Upper lobe of right lung (tissue), 1 donor: Measurements from ENCODE around the gene MROH9. TPM values are rescaled to one million over a fixed set of nuclear protein-coding genes. Genes with fewer than 3 reads are reported as not detected.
A peak's percentile ranks its signal among the peaks of the same experiment; 100 is the strongest.

ENCODE experiments used
- ATAC-seq: fragments of 200-7000 bp; cut with Tn5 transposase; one replicate; pipeline ENCODE4 v1.9.1; 2020; ENCODE audit warnings: mild to moderate bottlenecking, moderate library complexity
- DNase-seq: peaks from one replicate; pipeline ENCODE4 v3.0.0-alpha.2; 2020
- H3K27ac ChIP-seq: fragments of 200-600 bp; one replicate; pipeline ENCODE4 v1.8.0; 2022
- H3K27me3 ChIP-seq: fragments of 200-600 bp; one replicate; pipeline ENCODE4 v1.8.0; 2022; ENCODE audit warnings: mild to moderate bottlenecking
- H3K36me3 ChIP-seq: fragments of 200-600 bp; one replicate; pipeline ENCODE4 v1.8.0; 2022
- H3K4me1 ChIP-seq: fragments of 200-600 bp; one replicate; pipeline ENCODE4 v1.8.0; 2022
- H3K4me3 ChIP-seq: fragments of 200-600 bp; one replicate; pipeline ENCODE4 v1.8.0; 2022; ENCODE audit warnings: mild to moderate bottlenecking
- H3K9me3 ChIP-seq: fragments of 200-600 bp; one replicate; pipeline ENCODE4 v1.8.0; 2022
- intact Hi-C: fragments of 100-400 bp; cut with DNase I; formaldehyde crosslinking; loops from one replicate; pipeline ENCODE4 v1.11.0; 2022
- long read RNA-seq: library from polyadenylated mRNA; unstranded; transcript quantifications from one replicate; pipeline ENCODE4 v2.0.0, GENCODE V29; 2021
- total RNA-seq: library from RNA; stranded (reverse); fragmentation: NEBNext Ultra II Directional; extraction: Animal tissue kit (Norgen Biotek cat#: 25700); gene quantifications from one replicate; pipeline ENCODE4 v1.2.1, GENCODE V29; 2021
- TF ChIP-seq, protein P1 (sequence below): fragments of 200-600 bp; IDR thresholded peaks from one replicate; pipeline ENCODE4 v1.8.0; 2022; ENCODE audit warnings: antibody characterized with exemption
- donor health status: DM: no; HTN: yes; CAD: no; lungs with severe emphysema.

Gene MROH9, protein sequence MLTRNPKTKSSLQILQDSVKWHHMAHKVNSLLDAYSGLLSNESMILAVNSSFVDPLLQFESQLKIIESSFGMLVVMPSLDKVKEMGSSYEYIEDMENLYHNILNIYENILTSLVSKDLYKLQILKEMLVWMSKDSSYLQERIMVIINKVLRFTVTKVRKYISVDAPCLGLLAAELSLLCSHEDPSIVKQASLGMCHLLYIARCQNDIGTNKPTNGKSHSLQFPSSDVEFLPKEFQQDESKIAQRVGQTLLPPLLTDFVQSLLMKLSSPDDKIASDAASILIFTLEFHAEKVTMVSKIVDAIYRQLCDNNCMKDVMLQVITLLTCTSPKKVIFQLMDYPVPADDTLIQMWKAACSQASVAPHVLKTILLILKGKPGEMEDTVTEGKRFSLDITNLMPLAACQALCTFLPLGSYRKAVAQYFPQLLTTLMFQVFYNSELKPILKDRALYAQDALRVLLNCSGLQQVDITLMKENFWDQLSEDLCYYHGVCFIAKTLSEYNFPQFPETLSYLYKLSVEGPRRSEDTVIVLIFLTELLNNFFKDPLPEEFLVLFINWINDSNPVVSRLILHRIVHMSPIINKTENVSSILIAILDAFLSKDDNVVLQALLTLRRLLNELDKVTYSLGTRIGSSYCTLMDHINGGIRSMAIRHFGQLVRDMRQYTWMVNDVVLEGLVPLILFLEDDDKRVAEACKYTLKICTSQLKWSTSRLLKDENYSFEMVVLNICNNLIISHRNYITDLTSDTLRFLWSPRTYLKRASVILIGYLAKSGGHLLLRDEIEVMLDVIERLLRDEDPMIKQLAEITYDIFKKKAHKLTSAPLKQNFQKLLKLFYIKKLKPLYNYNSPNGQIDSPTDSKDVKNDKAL
- not detected for total RNA-seq
- long read RNA-seq = 0 reads

DNA sequence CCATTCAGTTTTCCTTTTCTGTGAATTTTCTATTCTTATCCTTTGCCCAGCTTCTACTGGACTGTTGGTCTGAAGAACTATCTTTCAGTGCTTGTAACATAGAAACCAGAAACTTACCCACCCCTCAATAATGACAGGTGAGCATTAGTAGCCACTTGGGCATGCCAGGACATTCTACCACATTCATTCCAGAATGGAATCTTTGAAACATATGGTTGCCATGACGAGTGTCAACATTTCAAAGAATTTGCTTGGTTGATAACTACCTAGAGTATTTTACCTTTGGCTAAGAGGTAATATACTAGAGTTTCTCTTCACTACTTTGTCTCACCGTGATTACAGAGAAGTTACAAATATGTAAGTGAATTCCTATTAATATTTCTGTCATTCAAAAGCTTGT, at the start of gene MROH9:
MROH9 (plus strand) TSS at position 304 of the 400 bp plus-strand sequence. CDS start 10,023 bp downstream, outside the sequence.
- ATAC-seq (no peak), DNase-seq (no peak)
- H3K36me3 ChIP-seq = no peaks in the 10 kb centered on the region
- no peaks in the 10 kb centered on the region for H3K27me3 ChIP-seq
- H3K27ac ChIP-seq = no peak within 1 kb of the TSS
- no peaks in the 10 kb centered on the region for H3K4me1 ChIP-seq
- H3K4me3 ChIP-seq = no peak within 1 kb of the TSS
- intact Hi-C loops = no loop called here
- TF ChIP-seq, protein P1, sequence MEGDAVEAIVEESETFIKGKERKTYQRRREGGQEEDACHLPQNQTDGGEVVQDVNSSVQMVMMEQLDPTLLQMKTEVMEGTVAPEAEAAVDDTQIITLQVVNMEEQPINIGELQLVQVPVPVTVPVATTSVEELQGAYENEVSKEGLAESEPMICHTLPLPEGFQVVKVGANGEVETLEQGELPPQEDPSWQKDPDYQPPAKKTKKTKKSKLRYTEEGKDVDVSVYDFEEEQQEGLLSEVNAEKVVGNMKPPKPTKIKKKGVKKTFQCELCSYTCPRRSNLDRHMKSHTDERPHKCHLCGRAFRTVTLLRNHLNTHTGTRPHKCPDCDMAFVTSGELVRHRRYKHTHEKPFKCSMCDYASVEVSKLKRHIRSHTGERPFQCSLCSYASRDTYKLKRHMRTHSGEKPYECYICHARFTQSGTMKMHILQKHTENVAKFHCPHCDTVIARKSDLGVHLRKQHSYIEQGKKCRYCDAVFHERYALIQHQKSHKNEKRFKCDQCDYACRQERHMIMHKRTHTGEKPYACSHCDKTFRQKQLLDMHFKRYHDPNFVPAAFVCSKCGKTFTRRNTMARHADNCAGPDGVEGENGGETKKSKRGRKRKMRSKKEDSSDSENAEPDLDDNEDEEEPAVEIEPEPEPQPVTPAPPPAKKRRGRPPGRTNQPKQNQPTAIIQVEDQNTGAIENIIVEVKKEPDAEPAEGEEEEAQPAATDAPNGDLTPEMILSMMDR = no peak
- H3K9me3 ChIP-seq = no peaks in the 10 kb centered on the region

DNA sequence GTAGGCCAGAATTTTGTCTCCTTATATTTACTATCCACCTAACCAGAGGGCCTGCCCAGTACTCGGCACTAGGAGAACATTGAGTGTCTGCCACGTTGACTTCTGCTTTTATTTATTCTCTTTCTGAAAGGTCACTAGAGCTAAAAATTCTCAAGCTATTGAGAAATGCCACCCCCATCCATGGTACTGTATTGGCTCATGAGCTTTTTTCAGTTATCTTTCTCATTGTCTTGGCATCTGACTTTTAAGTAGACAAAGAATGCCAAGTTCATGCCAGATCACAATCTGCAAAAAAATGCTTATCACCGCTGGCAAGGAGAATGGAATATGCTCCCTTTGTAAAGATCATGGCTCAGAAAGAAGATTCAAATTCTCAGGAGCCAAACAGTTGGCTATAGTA, 49.8 kb upstream of the MROH9 start:
- Histone ChIP-seq H3K36me3 (no peaks in the 10 kb centered on the region), H3K4me3 (no peak overlapping the region), H3K4me1 (no peaks in the 10 kb centered on the region), H3K27ac (no peak overlapping the region), H3K9me3 (no peaks in the 10 kb centered on the region), H3K27me3 (no peaks in the 10 kb centered on the region)
- no peak for DNase-seq
- intact Hi-C loops = no loop called here
- TF ChIP-seq, protein P1 = no peak
- ATAC-seq = peak; percentile 48

GRCh38 chr1:170886460-170886859, 48.9 kb upstream of the MROH9 start:
- H3K4me1 ChIP-seq = no peaks in the 10 kb centered on the region
- no peaks in the 10 kb centered on the region for H3K9me3 ChIP-seq
- ATAC-seq (no peak), DNase-seq (no peak)
- H3K27me3 ChIP-seq = no peaks in the 10 kb centered on the region
- TF ChIP-seq, protein P1 = no peak
- H3K27ac ChIP-seq = no peak overlapping the region
- intact Hi-C loops = no loop called here
- no peaks in the 10 kb centered on the region for H3K36me3 ChIP-seq
- no peak overlapping the region for H3K4me3 ChIP-seq

DNA sequence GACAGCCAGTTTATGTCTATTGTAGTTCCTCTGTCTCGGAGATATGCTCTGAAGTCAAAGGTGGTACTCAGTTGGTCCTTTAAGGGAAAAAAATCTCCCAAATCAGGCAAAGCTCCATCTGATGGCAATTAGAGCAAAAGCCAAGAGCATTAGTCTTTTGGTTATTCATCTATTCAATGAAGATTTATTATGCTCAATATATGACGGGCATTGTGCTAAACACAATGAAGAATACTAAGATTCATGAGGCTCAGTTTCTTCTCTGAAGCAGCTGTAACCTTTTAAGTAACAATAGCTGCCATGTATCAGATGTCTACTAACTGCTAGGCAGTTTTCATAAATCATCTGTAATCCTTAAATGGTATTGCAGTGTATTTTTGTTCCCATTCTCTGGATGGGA, 47.6 kb upstream of the MROH9 start:
- H3K27me3 ChIP-seq = no peaks in the 10 kb centered on the region
- H3K9me3 ChIP-seq = no peaks in the 10 kb centered on the region
- ATAC-seq (no peak), DNase-seq (no peak)
- intact Hi-C loops = no loop called here
- H3K4me1 ChIP-seq = no peaks in the 10 kb centered on the region
- H3K36me3 ChIP-seq = no peaks in the 10 kb centered on the region
- no peak overlapping the region for H3K27ac ChIP-seq
- no peak overlapping the region for H3K4me3 ChIP-seq
- TF ChIP-seq, protein P1 = no peak

GRCh38 chr1:170891872-170892271, 43.5 kb upstream of the MROH9 start:
- H3K36me3 ChIP-seq = no peaks in the 10 kb centered on the region

More at GRCh38 chr1:170891872-170892271, 43.5 kb upstream of the MROH9 start:
- intact Hi-C loops = no loop called here
- no peak overlapping the region for H3K4me3 ChIP-seq
- no peaks in the 10 kb centered on the region for H3K27me3 ChIP-seq
- H3K4me1 ChIP-seq = no peaks in the 10 kb centered on the region
- no peak for DNase-seq
- TF ChIP-seq, protein P1 = no peak
- no peak for ATAC-seq
- H3K27ac ChIP-seq = no peak overlapping the region
- no peaks in the 10 kb centered on the region for H3K9me3 ChIP-seq
